ENCODE measurements around the gene SP8. TPM values are rescaled to one million over a fixed set of nuclear protein-coding genes. Genes with fewer than 3 reads are reported as not detected.

The SP8 gene
- total RNA-seq, 1 experiment from 2014 or later = 0.76 TPM

DNA sequence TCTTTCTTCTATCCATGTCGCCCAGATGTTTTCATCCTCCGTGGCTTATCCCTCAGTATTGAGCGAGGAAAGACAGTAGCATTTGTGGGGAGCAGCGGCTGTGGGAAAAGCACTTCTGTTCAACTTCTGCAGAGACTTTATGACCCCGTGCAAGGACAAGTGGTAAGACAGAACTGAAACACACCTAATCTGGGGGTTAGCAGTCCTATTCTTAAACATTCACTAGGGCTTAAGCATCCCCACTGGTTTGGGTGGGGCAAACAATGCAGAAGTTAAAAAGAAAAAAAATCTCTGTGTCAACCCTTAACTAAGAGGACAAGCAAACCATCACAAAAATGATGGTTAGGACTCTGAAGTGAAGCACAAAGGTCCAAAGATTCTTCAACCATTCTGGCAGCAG, 43.8 kb downstream of the SP8 start (continued):
- TF ChIP-seq, protein P1, sequence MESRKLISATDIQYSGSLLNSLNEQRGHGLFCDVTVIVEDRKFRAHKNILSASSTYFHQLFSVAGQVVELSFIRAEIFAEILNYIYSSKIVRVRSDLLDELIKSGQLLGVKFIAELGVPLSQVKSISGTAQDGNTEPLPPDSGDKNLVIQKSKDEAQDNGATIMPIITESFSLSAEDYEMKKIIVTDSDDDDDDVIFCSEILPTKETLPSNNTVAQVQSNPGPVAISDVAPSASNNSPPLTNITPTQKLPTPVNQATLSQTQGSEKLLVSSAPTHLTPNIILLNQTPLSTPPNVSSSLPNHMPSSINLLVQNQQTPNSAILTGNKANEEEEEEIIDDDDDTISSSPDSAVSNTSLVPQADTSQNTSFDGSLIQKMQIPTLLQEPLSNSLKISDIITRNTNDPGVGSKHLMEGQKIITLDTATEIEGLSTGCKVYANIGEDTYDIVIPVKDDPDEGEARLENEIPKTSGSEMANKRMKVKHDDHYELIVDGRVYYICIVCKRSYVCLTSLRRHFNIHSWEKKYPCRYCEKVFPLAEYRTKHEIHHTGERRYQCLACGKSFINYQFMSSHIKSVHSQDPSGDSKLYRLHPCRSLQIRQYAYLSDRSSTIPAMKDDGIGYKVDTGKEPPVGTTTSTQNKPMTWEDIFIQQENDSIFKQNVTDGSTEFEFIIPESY (IDR thresholded peaks at IDR 0.05; ENCODE audit: extremely low read depth, insufficient replicate concordance, low read length) = no peak
- TF ChIP-seq POLR2A (IDR thresholded peaks at IDR 0.05; ENCODE audit: borderline replicate concordance, extremely low read depth, insufficient read depth, insufficient read length) = no peak
- TF ChIP-seq, protein P2, sequence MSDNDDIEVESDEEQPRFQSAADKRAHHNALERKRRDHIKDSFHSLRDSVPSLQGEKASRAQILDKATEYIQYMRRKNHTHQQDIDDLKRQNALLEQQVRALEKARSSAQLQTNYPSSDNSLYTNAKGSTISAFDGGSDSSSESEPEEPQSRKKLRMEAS (IDR thresholded peaks at IDR 0.05) = no peak

DNA sequence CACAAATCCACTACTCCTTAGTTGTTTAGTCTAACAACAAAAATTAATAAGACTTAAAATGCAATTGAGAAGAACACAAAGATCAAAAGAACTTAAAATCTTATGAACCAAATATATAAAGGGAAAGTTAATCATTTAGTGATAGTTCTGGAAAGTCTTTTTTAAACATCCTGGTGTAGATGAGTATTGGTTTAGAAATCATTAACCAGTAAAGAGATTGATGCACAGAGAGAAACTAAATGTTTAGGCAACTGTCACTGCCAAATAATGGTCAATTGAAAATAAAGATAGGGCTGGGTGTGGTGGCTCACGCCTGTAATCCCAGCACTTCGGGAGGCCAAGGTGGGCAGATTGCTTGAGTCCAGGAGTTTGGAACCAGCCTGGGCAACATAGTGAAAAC, 44.9 kb downstream of the SP8 start:
- POLR2A ChIA-PET = no interaction called here
- CTCF ChIA-PET = no interaction called here
- intact Hi-C loops (cut with micrococcal nuclease) = no loop called here
- H3K4me3 ChIP-seq (replicated peaks in 1 of 2; ENCODE audit: low read depth in 1 of 2, low read length in 2 of 2) = no peak overlapping the region
- no TSS peak for BruUV-seq (replicated peaks)
- no peaks in the 10 kb centered on the region for H3K9me2 ChIP-seq (ENCODE audit: insufficient read depth)
- no peaks in the 10 kb centered on the region for H3K27me3 ChIP-seq (ENCODE audit: insufficient read depth, low read length)
- H3K79me2 ChIP-seq (ENCODE audit: insufficient read depth, low read length) = no peaks in the 10 kb centered on the region
- H3K9ac ChIP-seq (ENCODE audit: low read length) = no peak overlapping the region
- H2AFZ ChIP-seq (ENCODE audit: low read depth, low read length, poor library complexity, severe bottlenecking) = no peak overlapping the region
- peaks cover 0 to 6% of the 10 kb centered on the region in 2 experiments; a peak in 1 of 4 replicates for H3K4me1 ChIP-seq (ENCODE audit: control insufficient read depth in 1 of 2, insufficient read depth in 2 of 2, low read length in 2 of 2)
- ATAC-seq = no peak
- no peak for DNase-seq (ENCODE audit: low read depth, low spot score)
- no peaks in the 10 kb centered on the region for H4K20me1 ChIP-seq (ENCODE audit: insufficient read depth)
- H3K36me3 ChIP-seq (ENCODE audit: control insufficient read depth in 1 of 2, insufficient read depth in 2 of 2, low read length in 2 of 2) = no peaks in the 10 kb centered on the region
- no peak overlapping the region for H3K27ac ChIP-seq (ENCODE audit: low read depth, low read length)
- H3K9me3 ChIP-seq (ENCODE audit: control insufficient read depth in 1 of 2, insufficient read depth in 1 of 2, low read depth in 1 of 2, low read length in 2 of 2) = no peaks in the 10 kb centered on the region
- TF ChIP-seq, protein P1 (IDR thresholded peaks at IDR 0.05; ENCODE audit: extremely low read depth, insufficient replicate concordance, low read length) = no peak
- TF ChIP-seq EZH2 (IDR thresholded peaks at IDR 0.05) (no peak), EZH2phosphoT487 (IDR thresholded peaks at IDR 0.05; ENCODE audit: borderline replicate concordance) (no peak), CEBPB (IDR thresholded peaks at IDR 0.05; ENCODE audit: low read depth) (no peak), EGR1 (IDR thresholded peaks at IDR 0.05; ENCODE audit: low read depth) (no peak), CTCF (IDR thresholded peaks at IDR 0.05 in 2 of 3, conservative IDR thresholded peaks at IDR 0.05 in 1 of 3; ENCODE audit: borderline replicate concordance in 1 of 3, insufficient read depth in 1 of 3, low read depth in 2 of 3, low read length in 2 of 3) (no peak), SIN3A (IDR thresholded peaks at IDR 0.05; ENCODE audit: low read depth) (no peak), POLR2A (IDR thresholded peaks at IDR 0.05; ENCODE audit: borderline replicate concordance, extremely low read depth, insufficient read depth, insufficient read length) (no peak), JUND (IDR thresholded peaks at IDR 0.05) (no peak), REST (IDR thresholded peaks at IDR 0.05; ENCODE audit: low read depth) (no peak), ELF1 (IDR thresholded peaks at IDR 0.05; ENCODE audit: borderline replicate concordance, low read depth) (no peak), SRF (IDR thresholded peaks at IDR 0.05; ENCODE audit: low read depth) (no peak), SP1 (IDR thresholded peaks at IDR 0.05; ENCODE audit: low read depth) (no peak), CBX3 (IDR thresholded peaks at IDR 0.05; ENCODE audit: low read depth) (no peak), ZFX (IDR thresholded peaks at IDR 0.05) (no peak)
- TF ChIP-seq, protein P3, sequence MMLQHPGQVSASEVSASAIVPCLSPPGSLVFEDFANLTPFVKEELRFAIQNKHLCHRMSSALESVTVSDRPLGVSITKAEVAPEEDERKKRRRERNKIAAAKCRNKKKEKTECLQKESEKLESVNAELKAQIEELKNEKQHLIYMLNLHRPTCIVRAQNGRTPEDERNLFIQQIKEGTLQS (IDR thresholded peaks at IDR 0.05) = no peak
- RAD21 ChIA-PET (ENCODE audit: low non-redundant PET in 1 of 2, low total read pairs in 2 of 2, uncharacterized antibody in 2 of 2, unreplicated experiment in 2 of 2) = no interaction called here
- no peak overlapping the region for H3K4me2 ChIP-seq (ENCODE audit: low read length)

Data from HCT116 (cell line).